Lower leg skin (tissue), 3 donors: ENCODE results near the gene TOR2A.

Experiments
- POLR2A ChIP-seq, 2 donors: fragments of 450-650 bp; IDR thresholded peaks; one replicate each; pipeline ENCODE4 v1.6.1; 2016 to 2017; ENCODE audit warnings: antibody characterized with exemption in 2 of 2, mild to moderate bottlenecking in 1 of 2, moderate library complexity in 1 of 2
- TF ChIP-seq, protein P1 (sequence below), 3 donors: fragments of 450-650 bp; IDR thresholded peaks; one replicate each; pipeline ENCODE4 v1.5.1; 2016; ENCODE audit warnings: antibody characterized with exemption in 3 of 3, mild to moderate bottlenecking in 3 of 3, moderate library complexity in 2 of 3

DNA sequence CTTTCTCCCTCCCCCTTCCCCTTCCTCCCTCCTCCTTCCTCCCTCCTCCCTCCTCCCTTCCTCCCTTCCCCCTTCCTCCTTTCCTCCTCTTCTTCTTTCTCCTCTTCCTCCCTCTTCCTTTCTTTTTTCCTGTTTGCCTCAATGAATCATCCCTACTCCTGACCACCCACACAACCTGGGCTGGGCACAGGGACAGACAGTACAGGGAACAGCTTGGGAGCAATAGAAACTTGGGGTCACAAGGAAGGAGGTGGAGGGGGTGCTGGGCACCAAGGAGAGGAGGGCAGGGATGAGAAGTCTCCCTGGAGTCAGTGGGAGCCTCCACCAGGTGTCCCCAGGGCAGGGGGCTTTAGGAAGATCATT is 14.2 kb downstream of the TOR2A start:
- TF ChIP-seq POLR2A (IDR thresholded peaks at IDR 0.05): no peak
- TF ChIP-seq, protein P1, sequence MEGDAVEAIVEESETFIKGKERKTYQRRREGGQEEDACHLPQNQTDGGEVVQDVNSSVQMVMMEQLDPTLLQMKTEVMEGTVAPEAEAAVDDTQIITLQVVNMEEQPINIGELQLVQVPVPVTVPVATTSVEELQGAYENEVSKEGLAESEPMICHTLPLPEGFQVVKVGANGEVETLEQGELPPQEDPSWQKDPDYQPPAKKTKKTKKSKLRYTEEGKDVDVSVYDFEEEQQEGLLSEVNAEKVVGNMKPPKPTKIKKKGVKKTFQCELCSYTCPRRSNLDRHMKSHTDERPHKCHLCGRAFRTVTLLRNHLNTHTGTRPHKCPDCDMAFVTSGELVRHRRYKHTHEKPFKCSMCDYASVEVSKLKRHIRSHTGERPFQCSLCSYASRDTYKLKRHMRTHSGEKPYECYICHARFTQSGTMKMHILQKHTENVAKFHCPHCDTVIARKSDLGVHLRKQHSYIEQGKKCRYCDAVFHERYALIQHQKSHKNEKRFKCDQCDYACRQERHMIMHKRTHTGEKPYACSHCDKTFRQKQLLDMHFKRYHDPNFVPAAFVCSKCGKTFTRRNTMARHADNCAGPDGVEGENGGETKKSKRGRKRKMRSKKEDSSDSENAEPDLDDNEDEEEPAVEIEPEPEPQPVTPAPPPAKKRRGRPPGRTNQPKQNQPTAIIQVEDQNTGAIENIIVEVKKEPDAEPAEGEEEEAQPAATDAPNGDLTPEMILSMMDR (IDR thresholded peaks at IDR 0.05): no peak
